Activated CD4-positive, alpha-beta T cell treated with anti-CD3 and anti-CD28 coated beads, Interleukin-2, amount 50 U/mL, for 1 hour (primary cell): Measurements from ENCODE around the gene FAM170B.

ENCODE experiments used
- DNase-seq: peaks from one replicate; pipeline ENCODE4 v3.0.0-alpha.2; 2020

FAM170B gene

DNA sequence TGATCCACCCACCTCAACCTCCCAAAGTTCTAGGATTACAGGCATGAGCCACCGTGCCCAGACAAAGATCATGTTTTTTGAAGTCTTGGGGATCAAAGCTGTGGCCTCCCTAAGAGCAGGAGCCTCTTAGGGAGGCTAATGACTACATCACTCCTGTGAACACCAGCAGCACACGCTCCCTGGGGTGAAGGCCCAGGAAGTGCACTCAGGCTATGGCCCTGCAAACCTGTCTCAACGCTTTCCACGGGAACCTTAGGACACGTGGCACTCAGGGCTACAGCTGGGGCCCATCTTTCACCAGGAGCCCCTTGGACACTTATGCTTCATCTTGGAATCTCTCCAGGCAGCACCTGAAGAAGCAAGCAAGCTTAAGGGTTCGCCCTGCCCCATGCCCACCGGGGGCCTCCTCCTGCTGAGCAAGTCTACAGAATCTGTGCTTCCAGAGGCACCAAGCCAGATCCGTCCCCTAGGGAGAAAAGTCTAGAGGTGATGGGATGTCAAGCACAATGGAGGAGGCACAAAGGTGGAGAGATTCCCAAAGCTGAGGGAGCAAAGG, 36.9 kb downstream of the FAM170B start:
- no peak for DNase-seq

DNA sequence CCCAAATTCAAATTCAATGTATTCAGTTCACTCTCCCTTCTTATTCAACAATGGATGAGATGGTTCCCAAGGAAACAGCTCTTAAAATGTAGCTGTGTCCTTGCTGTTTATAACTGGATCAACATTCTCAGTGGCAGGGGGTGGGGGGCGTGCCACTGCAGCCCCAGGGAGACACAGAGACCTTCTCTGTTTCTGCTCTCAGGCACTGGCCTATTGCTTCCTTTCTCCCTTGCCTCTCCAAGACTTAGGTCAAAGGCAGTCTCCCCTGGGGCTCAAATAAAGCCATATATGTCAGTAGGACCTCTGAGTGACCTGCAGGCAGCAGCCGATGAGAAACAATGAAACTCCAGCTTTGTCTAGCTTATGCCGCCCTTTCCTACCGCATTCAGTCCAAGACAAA, 39.2 kb downstream of the FAM170B start:
- no peak for DNase-seq

DNA sequence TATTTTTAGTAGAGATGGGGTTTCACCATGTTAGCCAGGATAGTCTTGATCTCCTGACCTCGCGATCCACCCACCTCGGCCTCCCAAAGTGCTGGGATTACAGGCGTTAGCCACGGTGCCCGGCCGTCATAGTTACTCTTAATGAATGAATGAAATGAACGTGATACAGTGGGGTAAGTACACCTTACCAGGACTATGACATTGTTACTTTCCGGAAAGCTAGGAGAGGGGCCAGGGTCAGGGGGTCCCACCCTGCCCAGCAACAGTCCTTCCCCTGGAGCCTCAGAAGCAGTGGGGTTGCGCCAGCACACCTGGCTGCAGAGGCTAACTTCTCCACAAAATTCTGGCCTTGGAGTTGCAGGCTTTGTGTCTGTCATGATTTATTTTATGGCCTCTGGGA, 39.9 kb downstream of the FAM170B start:
- no peak for DNase-seq

DNA sequence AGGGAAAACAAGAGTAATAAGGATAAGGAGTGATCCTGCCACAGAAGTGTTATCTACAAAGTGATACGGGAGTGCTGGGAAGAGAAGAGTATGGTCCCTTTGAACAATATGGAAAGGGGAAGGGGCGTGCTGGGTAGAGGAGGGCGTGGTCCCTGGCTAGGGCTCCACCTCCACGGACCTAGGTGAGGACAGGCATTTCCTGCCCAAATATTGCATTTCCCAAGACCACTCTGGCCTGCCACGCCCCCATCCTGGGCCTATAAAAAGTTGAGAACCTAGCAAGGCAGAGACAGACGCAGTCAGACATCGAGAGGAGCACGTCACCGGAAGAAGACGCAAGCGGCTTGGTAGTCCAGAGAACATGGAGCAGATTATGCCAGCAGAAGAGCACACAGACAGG, 41.3 kb downstream of the FAM170B start:
- DNase-seq = no peak

DNA sequence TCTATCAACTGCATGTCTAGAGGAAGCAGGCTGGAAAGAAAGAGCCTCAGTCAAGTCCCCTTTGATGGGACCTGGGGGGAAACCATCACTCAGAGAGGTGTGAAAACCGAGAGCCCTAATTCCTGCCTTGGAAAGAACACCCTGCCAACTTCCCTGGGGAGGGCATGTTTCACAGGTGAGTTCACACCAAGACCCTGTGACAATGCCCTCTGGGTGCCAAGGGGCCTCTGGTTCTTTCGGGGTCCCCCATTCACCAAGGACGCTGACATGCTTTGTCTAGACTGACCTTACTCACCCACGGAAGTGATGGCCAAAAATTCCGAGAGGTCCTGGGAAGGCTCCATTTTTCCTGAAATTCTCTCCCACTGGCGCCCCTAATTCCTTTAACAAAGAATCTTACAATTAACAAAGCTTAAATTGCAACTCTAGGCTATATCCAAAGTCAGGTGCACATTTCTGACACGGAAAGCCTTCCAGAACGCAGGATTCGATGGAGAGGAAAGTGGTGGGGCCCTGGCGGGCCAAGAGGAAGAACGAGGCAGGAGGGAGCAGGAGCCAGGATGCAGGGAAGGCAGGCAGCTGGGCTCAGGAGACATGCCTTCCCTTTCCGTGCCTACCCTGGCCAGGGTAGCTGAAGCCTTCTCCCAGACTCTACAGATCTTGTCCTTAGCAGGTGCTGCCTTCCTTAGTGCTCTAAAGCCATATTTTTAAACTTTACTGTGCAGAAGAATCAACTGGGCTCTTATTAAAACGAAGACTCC, 42.2 kb downstream of the FAM170B start:
- DNase-seq = no peak

DNA sequence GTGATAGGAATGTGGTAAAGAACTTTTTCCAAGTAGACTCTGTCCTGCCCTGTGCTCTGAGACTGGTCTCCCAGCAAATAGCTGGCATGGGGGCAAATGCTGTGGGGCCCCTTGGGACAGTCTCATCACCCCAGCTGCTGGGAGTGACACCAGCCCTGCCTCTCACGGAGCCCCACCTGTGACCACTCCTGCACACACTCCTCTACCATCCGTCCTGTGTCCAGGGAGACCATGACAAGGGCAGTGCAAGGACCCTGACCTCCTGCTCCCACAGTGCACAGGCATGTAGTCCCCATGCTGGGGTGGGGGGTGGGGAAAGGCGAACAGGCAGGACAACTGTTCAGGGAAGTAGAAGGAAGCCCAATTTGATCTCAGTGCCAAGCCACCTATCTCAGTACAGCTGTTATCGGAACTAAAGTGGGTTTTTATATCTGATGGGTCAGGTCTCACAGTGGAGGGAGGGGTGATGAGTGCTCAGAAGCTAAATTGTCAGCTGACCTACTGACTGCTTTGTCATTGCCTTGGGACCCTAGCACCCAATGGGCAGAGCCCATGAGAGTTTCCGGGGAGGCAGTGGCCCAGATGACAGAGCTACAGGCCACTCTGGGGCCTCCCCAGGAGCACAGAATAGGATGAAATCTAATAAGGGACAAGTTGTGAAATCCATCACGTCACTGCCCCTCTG, 43.0 kb downstream of the FAM170B start:
- no peak for DNase-seq

DNA sequence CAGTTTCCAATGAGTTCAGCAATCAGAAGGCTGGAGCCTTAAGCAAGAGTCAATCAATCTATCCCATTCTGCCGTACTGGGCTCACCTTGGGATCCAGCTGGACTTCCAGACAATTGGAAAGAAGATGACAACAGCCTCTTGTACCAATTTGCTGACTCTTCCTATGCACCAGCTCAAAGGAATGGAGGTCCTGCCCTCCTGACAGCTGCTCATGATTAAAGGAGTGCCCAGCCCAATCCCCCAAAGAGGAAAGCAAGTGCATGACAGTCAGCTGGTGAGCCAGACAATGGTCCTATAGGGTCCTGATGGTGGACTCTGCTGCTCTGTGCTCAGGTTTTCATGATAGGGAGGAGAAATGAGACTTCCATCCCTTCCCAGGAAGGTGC, 43.6 kb downstream of the FAM170B start:
- DNase-seq = no peak

DNA sequence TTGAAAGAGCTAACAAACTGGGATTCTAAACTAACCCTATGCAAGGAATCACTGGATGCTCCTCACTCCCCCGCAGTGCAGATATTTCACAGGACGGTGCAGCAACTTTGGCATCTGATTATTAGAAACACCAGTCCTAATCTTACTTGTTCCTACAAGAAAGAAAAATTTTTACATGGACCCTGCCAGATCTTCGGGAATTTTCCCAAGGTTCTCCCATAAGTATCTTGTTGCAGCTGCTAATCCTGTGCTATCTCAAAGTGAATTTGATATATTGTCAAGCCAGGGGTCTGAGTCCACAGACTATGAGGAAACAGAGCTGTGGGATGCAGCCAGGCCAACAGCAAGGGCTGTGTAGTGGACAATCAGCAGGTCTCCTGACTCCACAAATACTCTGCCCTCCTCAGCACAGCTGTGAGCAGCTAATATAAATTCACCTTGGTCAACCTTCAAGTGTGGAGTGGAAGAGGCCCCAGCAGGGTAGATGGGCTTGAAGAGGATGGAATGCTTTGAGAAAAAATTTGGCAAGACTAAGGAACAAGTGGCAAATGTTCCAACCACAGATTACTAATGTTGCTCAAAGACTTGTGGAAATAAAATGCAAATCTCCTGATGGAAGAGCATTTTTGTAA, 44.1 kb downstream of the FAM170B start:
- DNase-seq = no peak

DNA sequence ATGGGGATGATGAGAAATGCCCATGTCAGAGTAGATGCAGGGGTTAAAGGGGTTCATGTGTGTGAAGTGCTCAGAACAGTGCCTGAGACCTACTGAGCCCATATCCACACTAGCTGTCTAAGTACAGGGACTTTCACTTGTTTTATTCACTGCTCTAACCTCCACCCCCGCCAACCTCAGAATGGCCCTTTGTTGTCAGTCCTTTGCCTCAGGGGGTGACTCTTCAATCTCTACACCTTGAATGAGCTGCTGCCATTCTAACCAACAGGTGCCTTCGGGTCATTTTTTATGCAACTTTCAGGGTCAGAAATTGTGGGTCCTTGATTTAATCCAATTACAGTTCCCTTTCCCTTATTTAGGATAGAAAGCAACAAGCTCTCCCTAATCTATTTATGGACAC, 44.7 kb downstream of the FAM170B start:
- no peak for DNase-seq

DNA sequence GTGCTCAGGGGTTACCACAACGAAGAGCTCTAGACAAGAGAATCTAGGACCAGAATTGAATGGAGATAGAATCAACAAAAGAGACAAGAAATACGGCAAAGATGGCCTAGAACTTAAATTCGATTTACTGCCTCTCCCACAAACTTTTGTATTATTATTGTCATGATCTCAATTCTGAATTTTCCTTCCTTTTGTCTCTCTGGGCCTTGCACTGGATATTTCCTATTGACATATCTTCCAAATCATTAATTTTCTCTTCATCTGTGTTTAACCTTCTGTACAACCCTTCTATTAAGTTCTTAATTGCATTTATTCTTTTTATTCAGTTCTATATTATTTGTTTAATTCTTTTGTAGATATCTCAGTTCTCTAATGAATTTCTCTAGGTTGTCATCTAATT, 46.9 kb downstream of the FAM170B start:
- no peak for DNase-seq

DNA sequence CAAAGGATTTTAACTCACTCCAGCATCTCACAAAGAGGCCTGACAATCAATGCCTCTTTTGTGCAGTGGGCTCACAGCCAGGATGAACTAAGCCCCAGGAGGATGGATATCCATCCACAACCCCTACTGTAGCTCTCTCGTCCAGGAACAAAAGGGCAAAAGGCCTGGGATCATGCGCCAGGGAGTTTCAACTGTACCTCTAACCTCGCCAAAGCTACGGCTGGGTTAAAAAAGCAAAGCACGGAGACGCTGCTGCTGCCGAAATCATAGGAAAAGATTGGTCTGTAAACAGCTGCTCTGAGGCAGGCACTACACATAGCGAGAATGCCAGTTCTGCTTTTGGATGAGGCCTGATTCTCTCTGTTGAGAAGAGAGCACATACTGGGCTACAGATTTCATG, 50.6 kb downstream of the FAM170B start:
- DNase-seq = no peak

DNA sequence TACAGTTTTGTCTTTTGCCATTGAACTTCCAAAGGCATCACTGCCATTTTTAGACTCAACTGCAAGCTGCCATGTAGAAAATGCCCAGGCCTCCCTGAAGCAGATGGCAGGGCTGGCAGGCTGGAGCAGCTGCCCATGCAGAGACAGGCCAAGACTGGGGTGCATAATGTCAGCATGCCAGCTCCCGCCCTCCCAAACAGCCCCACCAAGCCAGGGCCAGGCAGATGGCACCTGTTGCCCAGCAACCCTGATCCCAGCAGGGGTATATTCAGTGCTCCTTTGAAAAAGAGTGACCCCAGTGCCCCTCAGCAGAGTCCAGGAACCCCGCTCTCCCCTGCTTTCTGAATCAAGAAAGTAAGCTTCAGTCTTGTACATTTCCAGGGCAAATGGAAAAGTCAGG, 51.1 kb downstream of the FAM170B start:
- DNase-seq = no peak

DNA sequence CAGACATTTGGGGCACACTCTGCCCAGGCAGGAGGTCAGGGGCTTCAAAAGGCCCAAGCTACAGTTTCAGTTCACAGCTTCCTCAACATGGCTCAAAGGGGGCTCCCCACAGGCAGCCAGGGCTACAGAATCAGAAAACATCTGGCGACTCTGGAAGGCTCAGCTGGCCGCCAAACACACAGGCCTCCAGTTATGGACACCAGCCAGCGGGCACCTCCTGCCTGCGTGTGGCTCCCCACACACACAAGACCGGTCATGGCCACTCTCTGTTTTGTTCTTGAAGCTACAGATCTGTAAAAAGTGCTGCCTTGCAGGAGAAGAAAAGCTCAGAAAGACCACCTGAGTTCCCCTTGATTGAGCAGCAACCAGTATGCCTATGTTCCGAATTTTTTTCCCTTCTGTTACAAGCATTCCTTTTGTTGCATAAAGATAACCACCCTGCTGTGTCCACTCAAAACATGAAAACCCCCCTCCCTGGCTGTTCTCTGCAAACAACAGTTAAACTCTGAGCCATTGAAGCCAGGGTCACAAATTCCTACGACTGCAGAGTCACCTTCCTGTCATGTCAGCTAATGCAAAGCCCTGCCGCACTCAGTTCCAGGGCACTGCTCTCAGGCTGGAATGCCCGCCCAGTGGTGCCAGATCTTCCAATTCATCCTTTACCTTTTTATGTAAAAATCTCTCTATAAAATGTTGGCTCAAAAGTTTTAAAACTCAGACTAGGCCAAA, 52.1 kb downstream of the FAM170B start:
- no peak for DNase-seq
